ENCODE data around the gene GNAZ.

DNA sequence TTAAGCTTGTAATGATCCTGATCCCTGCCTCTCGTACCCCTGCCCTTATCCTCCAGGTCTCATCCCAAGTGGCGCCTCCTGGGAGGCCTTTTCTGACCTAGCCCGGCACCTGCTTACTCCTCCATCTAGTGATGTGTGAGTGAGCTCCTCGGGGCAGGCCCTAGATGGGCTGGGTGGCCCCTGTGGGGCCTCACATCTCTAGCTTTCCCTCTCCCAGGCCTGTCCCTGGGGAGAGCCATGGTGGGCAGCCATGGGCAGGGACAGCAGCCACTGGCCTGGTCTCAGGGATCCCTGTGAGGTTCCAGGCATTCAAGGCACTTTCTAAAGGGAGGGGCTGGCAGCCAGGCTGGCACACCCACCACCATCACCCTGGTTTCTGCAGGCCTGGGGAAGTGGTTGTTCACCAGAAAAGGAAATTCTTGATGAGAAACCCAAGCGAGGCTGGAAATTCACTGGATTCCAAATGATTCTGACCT is 27.9 kb downstream of the GNAZ start:
- TF ChIP-seq, protein P1, sequence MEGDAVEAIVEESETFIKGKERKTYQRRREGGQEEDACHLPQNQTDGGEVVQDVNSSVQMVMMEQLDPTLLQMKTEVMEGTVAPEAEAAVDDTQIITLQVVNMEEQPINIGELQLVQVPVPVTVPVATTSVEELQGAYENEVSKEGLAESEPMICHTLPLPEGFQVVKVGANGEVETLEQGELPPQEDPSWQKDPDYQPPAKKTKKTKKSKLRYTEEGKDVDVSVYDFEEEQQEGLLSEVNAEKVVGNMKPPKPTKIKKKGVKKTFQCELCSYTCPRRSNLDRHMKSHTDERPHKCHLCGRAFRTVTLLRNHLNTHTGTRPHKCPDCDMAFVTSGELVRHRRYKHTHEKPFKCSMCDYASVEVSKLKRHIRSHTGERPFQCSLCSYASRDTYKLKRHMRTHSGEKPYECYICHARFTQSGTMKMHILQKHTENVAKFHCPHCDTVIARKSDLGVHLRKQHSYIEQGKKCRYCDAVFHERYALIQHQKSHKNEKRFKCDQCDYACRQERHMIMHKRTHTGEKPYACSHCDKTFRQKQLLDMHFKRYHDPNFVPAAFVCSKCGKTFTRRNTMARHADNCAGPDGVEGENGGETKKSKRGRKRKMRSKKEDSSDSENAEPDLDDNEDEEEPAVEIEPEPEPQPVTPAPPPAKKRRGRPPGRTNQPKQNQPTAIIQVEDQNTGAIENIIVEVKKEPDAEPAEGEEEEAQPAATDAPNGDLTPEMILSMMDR (IDR thresholded peaks at IDR 0.05; ENCODE audit: insufficient read depth, low read depth, low read length), result no peak
- no peak for TF ChIP-seq EZH2 (IDR thresholded peaks at IDR 0.05; ENCODE audit: insufficient read depth, low read length)

Data from astrocyte (in vitro differentiated cells and primary cell).